ENCODE results near the gene ZNF254.
"Not testable (repeated sequence)": the region's sequence is repeated elsewhere in the genome, so short reads cannot be mapped to it uniquely, and the experiment has no call there.

Gene ZNF254

GRCh38 chr19:24086974-24087595 lies at the start of gene ZNF254:
Gene ZNF254, plus strand, starts transcription at chr19:24087187. Its CDS starts 121 bp downstream, at chr19:24087308.
- Histone ChIP-seq H3K4me3 (ENCODE audit: insufficient read length, low read depth) (peak within 1 kb of the TSS; percentile 85), H3K9ac (ENCODE audit: insufficient read length, low read depth) (peak within 1 kb of the TSS; percentile 94)

GRCh38 chr19:24040621-24041020 lies 46.4 kb upstream of the ZNF254 start:
- DNase-seq (ENCODE audit: low read depth, low spot score): no peak
- Histone ChIP-seq H3K36me3 (ENCODE audit: insufficient read depth, insufficient read length, low read length) (peaks cover 78% of the 10 kb centered on the region), H3K27me3 (ENCODE audit: insufficient read depth, insufficient read length) (no peaks in the 10 kb centered on the region), H3K4me1 (ENCODE audit: insufficient read depth, insufficient read length) (no peaks in the 10 kb centered on the region), H3K4me3 (ENCODE audit: insufficient read length, low read depth) (no peak overlapping the region), H3K9ac (ENCODE audit: insufficient read length, low read depth) (no peak overlapping the region), H3K9me3 (ENCODE audit: insufficient read depth, low read length) (no peaks in the 10 kb centered on the region)
- no peak for TF ChIP-seq YY1 (IDR thresholded peaks at IDR 0.05; ENCODE audit: insufficient read depth, insufficient read length)
- no peak for TF ChIP-seq ZNF274 (IDR thresholded peaks at IDR 0.05; ENCODE audit: low read depth, low read length)
- TF ChIP-seq SUZ12 (IDR thresholded peaks at IDR 0.05; ENCODE audit: extremely low read depth, insufficient read depth, insufficient read length): no peak

More at GRCh38 chr19:24086974-24087595, at the start of gene ZNF254:
- DNase-seq (ENCODE audit: low read depth, low spot score): peak; percentile 95
- Histone ChIP-seq H3K36me3 (ENCODE audit: insufficient read depth, insufficient read length, low read length) (peaks cover 21% of the 10 kb centered on the region), H3K27me3 (ENCODE audit: insufficient read depth, insufficient read length) (no peaks in the 10 kb centered on the region), H3K9me3 (ENCODE audit: insufficient read depth, low read length) (no peaks in the 10 kb centered on the region), H3K4me1 (ENCODE audit: insufficient read depth, insufficient read length) (no peaks in the 10 kb centered on the region)
- TF ChIP-seq YY1 (IDR thresholded peaks at IDR 0.05; ENCODE audit: insufficient read depth, insufficient read length) (peak; percentile 45), ZNF274 (IDR thresholded peaks at IDR 0.05; ENCODE audit: low read depth, low read length) (no peak), SUZ12 (IDR thresholded peaks at IDR 0.05; ENCODE audit: extremely low read depth, insufficient read depth, insufficient read length) (no peak)

- H3K36me3 ChIP-seq (ENCODE audit: insufficient read depth, insufficient read length, low read length): peaks cover 78% of the 10 kb centered on the region
- not testable (repeated sequence) for H3K27me3 ChIP-seq (ENCODE audit: insufficient read depth, insufficient read length); H3K9me3 ChIP-seq (ENCODE audit: insufficient read depth, low read length); H3K4me3 ChIP-seq (ENCODE audit: insufficient read length, low read depth); H3K4me1 ChIP-seq (ENCODE audit: insufficient read depth, insufficient read length); H3K9ac ChIP-seq (ENCODE audit: insufficient read length, low read depth); DNase-seq (ENCODE audit: low read depth, low spot score)
Observed at GRCh38 chr19:24041326-24041725, 45.7 kb upstream of the ZNF254 start.

GRCh38 chr19:24046550-24046949 lies 40.4 kb upstream of the ZNF254 start:
- no peaks in the 10 kb centered on the region for H3K4me1 ChIP-seq (ENCODE audit: insufficient read depth, insufficient read length)
- TF ChIP-seq SUZ12 (IDR thresholded peaks at IDR 0.05; ENCODE audit: extremely low read depth, insufficient read depth, insufficient read length) (no peak), ZNF274 (IDR thresholded peaks at IDR 0.05; ENCODE audit: low read depth, low read length) (no peak), YY1 (IDR thresholded peaks at IDR 0.05; ENCODE audit: insufficient read depth, insufficient read length) (no peak)
- peaks cover 81% of the 10 kb centered on the region for H3K36me3 ChIP-seq (ENCODE audit: insufficient read depth, insufficient read length, low read length)
- no peak overlapping the region for H3K9ac ChIP-seq (ENCODE audit: insufficient read length, low read depth)
- no peaks in the 10 kb centered on the region for H3K27me3 ChIP-seq (ENCODE audit: insufficient read depth, insufficient read length)
- no peak overlapping the region for H3K4me3 ChIP-seq (ENCODE audit: insufficient read length, low read depth)
- H3K9me3 ChIP-seq (ENCODE audit: insufficient read depth, low read length): no peaks in the 10 kb centered on the region
- no peak for DNase-seq (ENCODE audit: low read depth, low spot score)

GRCh38 chr19:24048261-24048660 lies 38.7 kb upstream of the ZNF254 start:
- Histone ChIP-seq H3K4me3 (ENCODE audit: insufficient read length, low read depth) (no peak overlapping the region), H3K9me3 (ENCODE audit: insufficient read depth, low read length) (no peaks in the 10 kb centered on the region), H3K9ac (ENCODE audit: insufficient read length, low read depth) (no peak overlapping the region), H3K4me1 (ENCODE audit: insufficient read depth, insufficient read length) (no peaks in the 10 kb centered on the region), H3K36me3 (ENCODE audit: insufficient read depth, insufficient read length, low read length) (peaks cover 89% of the 10 kb centered on the region), H3K27me3 (ENCODE audit: insufficient read depth, insufficient read length) (no peaks in the 10 kb centered on the region)
- no peak for DNase-seq (ENCODE audit: low read depth, low spot score)
- TF ChIP-seq SUZ12 (IDR thresholded peaks at IDR 0.05; ENCODE audit: extremely low read depth, insufficient read depth, insufficient read length) (no peak), YY1 (IDR thresholded peaks at IDR 0.05; ENCODE audit: insufficient read depth, insufficient read length) (no peak), ZNF274 (IDR thresholded peaks at IDR 0.05; ENCODE audit: low read depth, low read length) (no peak)

- no peaks in the 10 kb centered on the region for H3K27me3 ChIP-seq (ENCODE audit: insufficient read depth, insufficient read length)
- DNase-seq (ENCODE audit: low read depth, low spot score): no peak
- peaks cover 94% of the 10 kb centered on the region for H3K36me3 ChIP-seq (ENCODE audit: insufficient read depth, insufficient read length, low read length)
- no peak overlapping the region for H3K9ac ChIP-seq (ENCODE audit: insufficient read length, low read depth)
- no peaks in the 10 kb centered on the region for H3K4me1 ChIP-seq (ENCODE audit: insufficient read depth, insufficient read length)
- no peaks in the 10 kb centered on the region for H3K9me3 ChIP-seq (ENCODE audit: insufficient read depth, low read length)
- no peak overlapping the region for H3K4me3 ChIP-seq (ENCODE audit: insufficient read length, low read depth)
- no peak for TF ChIP-seq SUZ12 (IDR thresholded peaks at IDR 0.05; ENCODE audit: extremely low read depth, insufficient read depth, insufficient read length)
- no peak for TF ChIP-seq ZNF274 (IDR thresholded peaks at IDR 0.05; ENCODE audit: low read depth, low read length)
Observed at GRCh38 chr19:24049537-24049936, 37.5 kb upstream of the ZNF254 start.

- Histone ChIP-seq H3K36me3 (ENCODE audit: insufficient read depth, insufficient read length, low read length) (peaks cover 92% of the 10 kb centered on the region), H3K9ac (ENCODE audit: insufficient read length, low read depth) (no peak overlapping the region), H3K4me3 (ENCODE audit: insufficient read length, low read depth) (no peak overlapping the region), H3K9me3 (ENCODE audit: insufficient read depth, low read length) (no peaks in the 10 kb centered on the region), H3K4me1 (ENCODE audit: insufficient read depth, insufficient read length) (no peaks in the 10 kb centered on the region), H3K27me3 (ENCODE audit: insufficient read depth, insufficient read length) (no peaks in the 10 kb centered on the region)
- no peak for TF ChIP-seq SUZ12 (IDR thresholded peaks at IDR 0.05; ENCODE audit: extremely low read depth, insufficient read depth, insufficient read length)
- DNase-seq (ENCODE audit: low read depth, low spot score): no peak
Observed at GRCh38 chr19:24051516-24051915, 35.5 kb upstream of the ZNF254 start.

GRCh38 chr19:24052811-24053210 lies 34.2 kb upstream of the ZNF254 start:
- Histone ChIP-seq H3K9ac (ENCODE audit: insufficient read length, low read depth) (no peak overlapping the region), H3K36me3 (ENCODE audit: insufficient read depth, insufficient read length, low read length) (peaks cover 93% of the 10 kb centered on the region), H3K9me3 (ENCODE audit: insufficient read depth, low read length) (no peaks in the 10 kb centered on the region), H3K4me1 (ENCODE audit: insufficient read depth, insufficient read length) (no peaks in the 10 kb centered on the region), H3K27me3 (ENCODE audit: insufficient read depth, insufficient read length) (no peaks in the 10 kb centered on the region), H3K4me3 (ENCODE audit: insufficient read length, low read depth) (no peak overlapping the region)
- no peak for TF ChIP-seq ZNF274 (IDR thresholded peaks at IDR 0.05; ENCODE audit: low read depth, low read length)
- TF ChIP-seq SUZ12 (IDR thresholded peaks at IDR 0.05; ENCODE audit: extremely low read depth, insufficient read depth, insufficient read length): no peak
- no peak for TF ChIP-seq YY1 (IDR thresholded peaks at IDR 0.05; ENCODE audit: insufficient read depth, insufficient read length)
- no peak for DNase-seq (ENCODE audit: low read depth, low spot score)
